Gastrocnemius medialis (tissue), 4 donors: Measurements from ENCODE around the gene P2RX4. TPM values are rescaled to one million over a fixed set of nuclear protein-coding genes. Genes with fewer than 3 reads are reported as not detected.

ENCODE experiments used
- ATAC-seq, 2 donors: fragments of 150-250 bp; one replicate each; pipeline ENCODE4 v1.9.1; 2016
- DNase-seq, 2 donors: peaks; one replicate each; pipeline ENCODE4 v3.0.0-alpha.2; 2019
- H3K27ac ChIP-seq, 4 donors: fragments of 200-600 bp; sonication (generic); 1 replicate in 1 of 4; 2 replicates in 3 of 4; pipeline ENCODE4 v1.5.1; 2016 to 2018; ENCODE audit warnings: mild to moderate bottlenecking in 2 of 4, moderate library complexity in 1 of 4
- H3K27me3 ChIP-seq, 3 donors: fragments of 200-600 bp; sonication (generic) in 2 of 3; 1 replicate in 1 of 3; 2 replicates in 2 of 3; pipeline versions ENCODE4 v1.5.1 to v1.6.0; 2016 to 2019; ENCODE audit warnings: mild to moderate bottlenecking in 1 of 3, moderate library complexity in 1 of 3
- H3K36me3 ChIP-seq, 2 donors: fragments of 200-600 bp; sonication (generic) in 1 of 2; one replicate each; pipeline ENCODE4 v1.5.1; 2017 to 2018
- H3K4me1 ChIP-seq, 2 donors: fragments of 200-600 bp; sonication (generic) in 1 of 2; one replicate each; pipeline ENCODE4 v1.5.1; 2016 to 2017; ENCODE audit warnings: mild to moderate bottlenecking in 2 of 2
- H3K4me3 ChIP-seq, 4 donors: fragments of 200-600 bp; sonication (generic) in 3 of 4; 1 replicate in 1 of 4; 2 replicates in 3 of 4; pipeline ENCODE4 v1.5.1; 2016 to 2019; ENCODE audit warnings: mild to moderate bottlenecking in 2 of 4
- H3K9me3 ChIP-seq, 3 donors: fragments of 200-600 bp; sonication (generic) in 2 of 3; 1 replicate in 1 of 3; 2 replicates in 2 of 3; pipeline ENCODE4 v1.5.1; 2016 to 2019
- CTCF ChIP-seq, 5 experiments: fragments of 450-650 bp in 3 of 5; fragments of 200-600 bp in 2 of 5; sonication (generic) in 2 of 5; IDR thresholded peaks in 4 of 5; conservative IDR thresholded peaks in 1 of 5; 1 replicate in 4 of 5; 2 replicates in 1 of 5; pipeline ENCODE4 v1.5.1; 2016 to 2019; ENCODE audit warnings: antibody characterized with exemption in 5 of 5, mild to moderate bottlenecking in 3 of 5, moderate library complexity in 3 of 5
- POLR2A ChIP-seq, 2 donors: fragments of 450-650 bp; IDR thresholded peaks; one replicate each; pipeline ENCODE4 v1.6.1; 2017; ENCODE audit warnings: antibody characterized with exemption in 2 of 2, mild to moderate bottlenecking in 2 of 2, moderate library complexity in 2 of 2
- in situ Hi-C, 4 donors: fragments of 200-750 bp; cut with MboI; loops; one replicate each; pipeline versions ENCODE4 v1.15.0 to v1.8.0; 2017; ENCODE audit warnings: low sequenced_read_pairs in 4 of 4
- intact Hi-C: fragments of 100-400 bp; cut with DNase I; formaldehyde crosslinking; loops from one replicate; pipeline ENCODE4 v1.15.1; 2023; ENCODE audit warnings: low total_unique reads
- total RNA-seq, 4 donors: library from RNA; depleted of rRNA; stranded (reverse); fragments of >200 nt; gene quantifications; one replicate each; pipeline versions ENCODE4 v1.1.0 to v1.2.3, GENCODE V29; 2016

P2RX4 gene
- total RNA-seq, 4 donors from 2014 or later, result 3.9 to 7.9 (median 6.1) TPM

GRCh38 chr12:121267822-121268221 is 57.9 kb downstream of the P2RX4 start:
- Histone ChIP-seq H3K4me1 (no peaks in the 10 kb centered on the region), H3K36me3 (peaks cover 3 to 47% of the 10 kb centered on the region in 2 donors), H3K27me3 (no peaks in the 10 kb centered on the region), H3K27ac (no peak overlapping the region), H3K9me3 (no peaks in the 10 kb centered on the region), H3K4me3 (no peak overlapping the region)
- TF ChIP-seq POLR2A (IDR thresholded peaks at IDR 0.05), result no peak
- no peak for TF ChIP-seq CTCF (IDR thresholded peaks at IDR 0.05 in 4 of 5, conservative IDR thresholded peaks at IDR 0.05 in 1 of 5)
- ATAC-seq (no peak), DNase-seq (no peak)
- intact Hi-C loops (no loop called here), in situ Hi-C loops (no loop called here)

- DNase-seq, result no peak
- peaks cover 3 to 16% of the 10 kb centered on the region in 2 donors for H3K36me3 ChIP-seq
- no peak for ATAC-seq
- no peak overlapping the region for H3K4me3 ChIP-seq
- H3K9me3 ChIP-seq, result no peaks in the 10 kb centered on the region
- H3K27me3 ChIP-seq, result no peaks in the 10 kb centered on the region
- TF ChIP-seq CTCF (IDR thresholded peaks at IDR 0.05 in 4 of 5, conservative IDR thresholded peaks at IDR 0.05 in 1 of 5), result no peak
- TF ChIP-seq POLR2A (IDR thresholded peaks at IDR 0.05), result no peak
- H3K4me1 ChIP-seq, result no peaks in the 10 kb centered on the region
- intact Hi-C loops, result no loop called here
- no peak overlapping the region for H3K27ac ChIP-seq
- in situ Hi-C loops, result no loop called here
These were observed 63.5 kb downstream of the P2RX4 start for GRCh38 chr12:121273364-121273896.

- no peak overlapping the region for H3K27ac ChIP-seq
- DNase-seq (no peak), ATAC-seq (no peak)
- intact Hi-C loops, result no loop called here
- peaks cover 0 to 4% of the 10 kb centered on the region in 2 donors for H3K4me1 ChIP-seq
- H3K27me3 ChIP-seq, result no peaks in the 10 kb centered on the region
- H3K36me3 ChIP-seq, result peaks cover 3 to 14% of the 10 kb centered on the region in 2 donors
- TF ChIP-seq POLR2A (IDR thresholded peaks at IDR 0.05) (no peak), CTCF (IDR thresholded peaks at IDR 0.05 in 4 of 5, conservative IDR thresholded peaks at IDR 0.05 in 1 of 5) (no peak)
- H3K9me3 ChIP-seq, result no peaks in the 10 kb centered on the region
- H3K4me3 ChIP-seq, result no peak overlapping the region
- in situ Hi-C loops, result no loop called here
These were observed 64.3 kb downstream of the P2RX4 start for GRCh38 chr12:121274036-121274763.

GRCh38 chr12:121277374-121277759 is 67.4 kb downstream of the P2RX4 start:
- Histone ChIP-seq H3K4me3 (no peak overlapping the region), H3K36me3 (peaks cover 0 to 4% of the 10 kb centered on the region in 2 donors), H3K9me3 (no peaks in the 10 kb centered on the region), H3K4me1 (peaks cover 0 to 12% of the 10 kb centered on the region in 2 donors), H3K27ac (no peak overlapping the region), H3K27me3 (no peaks in the 10 kb centered on the region)
- intact Hi-C loops, result no loop called here
- TF ChIP-seq CTCF (IDR thresholded peaks at IDR 0.05 in 4 of 5, conservative IDR thresholded peaks at IDR 0.05 in 1 of 5) (no peak), POLR2A (IDR thresholded peaks at IDR 0.05) (no peak)
- in situ Hi-C loops, result no loop called here
- DNase-seq (no peak), ATAC-seq (no peak)
